Epidermal melanocyte (primary cell): ENCODE measurements around the gene PKMYT1.
"Not testable (repeated sequence)": the region's sequence is repeated elsewhere in the genome, so short reads cannot be mapped to it uniquely, and the experiment has no call there.

ENCODE experiments used
- DNase-seq: peaks from one replicate; pipeline ENCODE4 v3.0.0; 2011; ENCODE audit warnings: low spot score; ENCODE audit not compliant: insufficient read length

The PKMYT1 gene

GRCh38 chr16:2936436-2937011, 43.7 kb downstream of the PKMYT1 start:
- DNase-seq: no peak

- DNase-seq: no peak
Observed at GRCh38 chr16:2934450-2934849, 45.8 kb downstream of the PKMYT1 start.

- no peak for DNase-seq
Observed at GRCh38 chr16:2933701-2934100, 46.5 kb downstream of the PKMYT1 start.

DNA sequence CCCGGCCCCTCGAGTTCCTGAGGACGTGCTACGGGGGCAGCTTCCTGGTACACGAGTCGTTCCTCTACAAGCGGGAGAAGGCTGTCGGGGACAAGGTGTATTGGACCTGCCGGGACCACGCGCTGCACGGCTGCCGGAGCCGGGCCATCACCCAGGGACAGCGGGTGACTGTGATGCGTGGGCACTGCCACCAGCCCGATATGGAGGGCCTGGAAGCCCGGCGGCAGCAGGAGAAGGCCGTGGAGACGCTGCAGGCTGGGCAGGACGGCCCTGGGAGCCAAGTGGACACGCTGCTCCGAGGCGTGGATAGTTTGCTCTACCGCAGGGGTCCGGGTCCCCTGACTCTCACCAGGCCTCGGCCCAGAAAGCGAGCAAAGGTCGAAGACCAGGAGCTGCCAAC, 47.1 kb downstream of the PKMYT1 start:
- DNase-seq: no peak

- DNase-seq: not testable (repeated sequence)
Observed at GRCh38 chr16:2931231-2931914, 48.9 kb downstream of the PKMYT1 start.

DNA sequence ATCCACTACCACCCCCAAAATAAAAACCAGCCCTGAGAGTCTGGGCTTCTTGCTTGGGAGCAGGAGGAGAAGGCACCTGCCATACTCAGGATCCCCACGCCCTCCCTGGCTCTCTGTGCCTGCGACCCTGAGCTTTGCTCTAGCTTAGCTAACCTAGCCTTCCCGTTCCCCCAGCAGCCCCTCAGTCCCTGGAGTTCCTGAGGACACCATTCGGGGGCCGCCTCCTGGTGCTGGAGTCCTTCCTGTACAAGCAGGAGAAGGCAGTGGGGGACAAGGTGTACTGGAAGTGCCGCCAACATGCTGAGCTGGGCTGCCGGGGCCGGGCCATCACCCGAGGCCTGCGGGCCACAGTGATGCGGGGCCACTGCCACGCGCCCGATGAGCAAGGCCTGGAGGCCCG, 50.0 kb downstream of the PKMYT1 start:
- DNase-seq: no peak

DNA sequence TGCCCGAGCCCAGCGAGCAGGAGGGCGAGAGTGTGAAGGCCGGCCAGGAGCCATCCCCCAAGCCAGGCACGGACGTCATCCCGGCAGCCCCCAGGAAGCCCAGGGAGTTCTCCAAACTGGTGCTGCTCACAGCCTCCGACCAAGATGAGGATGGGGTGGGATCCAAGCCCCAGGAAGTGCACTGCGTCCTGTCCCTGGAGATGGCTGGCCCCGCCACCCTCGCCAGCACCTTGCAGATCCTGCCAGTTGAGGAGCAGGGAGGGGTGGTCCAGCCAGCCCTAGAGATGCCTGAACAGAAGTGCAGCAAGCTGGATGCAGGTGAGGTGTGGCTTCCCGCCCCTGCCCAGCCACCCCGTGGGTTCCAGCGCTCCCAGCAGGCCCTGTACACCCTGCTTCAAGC, 50.6 kb downstream of the PKMYT1 start:
- DNase-seq: no peak

DNA sequence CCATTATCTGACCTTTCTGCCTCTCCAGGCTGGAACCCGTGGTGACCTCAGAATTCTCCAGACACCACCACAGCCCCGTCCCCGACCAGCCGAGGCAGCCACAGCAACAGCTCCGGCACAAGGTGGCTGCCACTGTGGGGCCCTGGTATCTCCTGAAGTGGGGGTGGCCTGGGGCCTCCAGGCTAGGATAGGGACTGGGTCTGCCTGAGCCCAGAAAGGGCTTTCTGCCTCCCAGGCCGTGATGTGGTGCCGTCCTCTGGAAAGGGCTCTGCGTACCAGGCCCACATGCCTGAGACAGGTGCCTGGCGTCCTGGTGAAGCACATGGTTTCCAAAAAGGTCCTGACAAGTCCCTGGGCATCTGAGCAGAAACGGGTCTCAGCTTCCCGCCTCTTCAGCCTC, 51.5 kb downstream of the PKMYT1 start:
- DNase-seq: no peak

DNA sequence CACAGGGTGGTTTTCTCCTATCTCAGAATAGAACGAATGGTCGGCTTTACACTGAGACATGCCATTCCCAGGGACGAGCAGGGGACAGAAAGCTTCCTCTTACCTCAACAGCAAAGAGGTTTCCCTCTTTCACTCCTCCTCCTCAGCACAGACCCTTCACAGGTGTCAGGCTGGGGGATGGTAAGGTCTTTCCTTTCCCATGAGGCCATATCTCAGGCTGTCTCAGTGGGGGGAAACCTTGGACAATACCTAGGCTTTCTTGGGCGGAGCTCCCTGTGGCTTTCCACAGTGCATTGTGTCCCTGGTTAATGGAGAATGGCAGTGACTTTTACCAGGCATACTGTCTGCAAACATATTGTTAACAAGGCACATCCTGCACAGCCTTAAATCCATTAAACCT, 52.1 kb downstream of the PKMYT1 start:
- DNase-seq: not testable (repeated sequence)

- DNase-seq: peak; percentile 75
Observed at GRCh38 chr16:2927010-2927646, 53.1 kb downstream of the PKMYT1 start.

- DNase-seq: no peak
Observed at GRCh38 chr16:2926650-2926999, 53.6 kb downstream of the PKMYT1 start.

GRCh38 chr16:2925951-2926649, 54.1 kb downstream of the PKMYT1 start:
- DNase-seq: no peak

DNA sequence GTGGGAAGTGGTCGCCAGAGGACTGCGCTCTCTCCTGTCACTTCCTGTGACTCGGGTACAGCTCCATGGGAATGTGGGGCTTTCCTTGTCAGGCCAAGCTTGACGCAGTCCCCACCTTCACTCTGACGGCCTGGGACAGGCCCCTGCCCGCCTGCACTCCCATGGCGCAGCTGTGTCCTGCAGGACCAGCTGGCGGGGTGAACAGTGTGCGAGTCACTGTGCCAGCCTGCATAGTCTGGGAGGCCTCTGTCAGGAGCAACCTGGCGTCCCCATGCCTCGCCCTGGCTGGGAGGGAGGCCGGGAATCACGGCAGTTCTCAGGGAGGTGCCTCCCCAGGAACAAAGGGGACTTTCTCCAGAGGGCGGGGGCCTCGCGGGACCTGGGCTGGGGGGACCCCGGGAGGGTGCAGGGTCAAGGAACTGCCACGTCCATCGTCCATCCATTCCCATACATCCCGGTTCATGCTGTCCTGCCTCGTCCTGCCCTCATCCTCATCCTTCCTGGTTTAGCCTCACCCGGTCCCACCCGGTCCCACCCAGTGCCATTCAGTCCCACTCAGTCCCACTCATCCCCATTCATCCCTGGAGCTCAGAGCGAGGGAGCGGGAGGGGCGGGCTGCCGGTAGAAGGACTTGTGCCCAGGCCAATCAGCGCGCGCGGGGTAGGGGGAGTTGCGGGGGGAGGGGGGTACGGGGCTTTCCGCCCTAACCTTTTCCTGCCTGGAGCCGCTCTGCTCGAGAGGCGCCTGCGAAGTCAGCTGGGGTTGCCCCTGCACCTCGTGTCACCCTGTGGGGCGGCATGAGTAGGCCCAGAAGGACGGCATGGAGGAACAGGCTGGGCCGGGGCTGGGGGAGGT, 55.1 kb downstream of the PKMYT1 start:
- no peak for DNase-seq

DNA sequence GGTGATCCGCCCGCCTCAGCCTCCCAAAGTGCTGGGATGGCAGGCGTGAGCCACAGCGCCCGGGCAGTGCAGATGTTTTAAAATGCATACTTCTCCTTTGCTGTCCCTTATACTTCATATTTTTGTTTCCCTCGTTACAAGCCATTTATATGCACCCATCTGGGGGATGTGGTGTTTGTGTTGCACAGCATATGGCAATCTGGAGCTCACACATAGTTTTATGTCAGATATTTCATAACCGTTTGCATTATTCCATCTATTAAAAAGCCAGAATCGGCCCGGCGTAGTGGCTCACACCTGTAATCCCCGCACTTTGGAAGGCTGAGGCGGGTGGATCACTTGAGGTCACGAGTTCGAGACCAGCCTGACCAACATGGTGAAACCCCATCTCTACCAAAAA, 56.8 kb downstream of the PKMYT1 start:
- DNase-seq: no peak
